Spleen (tissue), 11 donors: ENCODE data around the gene TLR1. TPM values are rescaled to one million over a fixed set of nuclear protein-coding genes. Genes with fewer than 3 reads are reported as not detected.
A peak's percentile ranks its signal among the peaks of the same experiment; 100 is the strongest.
"Not testable (repeated sequence)": the region's sequence is repeated elsewhere in the genome, so short reads cannot be mapped to it uniquely, and the experiment has no call there.

Experiments
- DNase-seq: peaks from one replicate; pipeline ENCODE4 v3.0.0-alpha.2; 2020
- H3K27ac ChIP-seq, 8 donors: fragments of 200-600 bp; sonication (generic) in 7 of 8; 1 replicate in 4 of 8; 2 replicates in 4 of 8; pipeline versions ENCODE4 v1.5.0 to v1.8.0; 2016 to 2021; ENCODE audit warnings: inconsistent platforms in 4 of 8, mild to moderate bottlenecking in 4 of 8, moderate library complexity in 1 of 8
- H3K27me3 ChIP-seq, 7 donors: fragments of 200-600 bp; sonication (generic) in 6 of 7; replicated peaks in 1 of 7; 1 replicate in 4 of 7; 2 replicates in 3 of 7; pipeline versions ENCODE4 v1.5.0 to v1.8.0; 2016 to 2021; ENCODE audit warnings: inconsistent platforms in 3 of 7, mild to moderate bottlenecking in 1 of 7
- H3K36me3 ChIP-seq, 6 donors: fragments of 200-600 bp; sonication (generic) in 5 of 6; 1 replicate in 4 of 6; 2 replicates in 2 of 6; pipeline versions ENCODE4 v1.5.0 to v1.8.0; 2016 to 2021; ENCODE audit warnings: inconsistent platforms in 2 of 6
- H3K4me1 ChIP-seq, 6 donors: fragments of 200-600 bp; sonication (generic) in 5 of 6; 1 replicate in 3 of 6; 2 replicates in 3 of 6; pipeline versions ENCODE4 v1.5.0 to v1.8.0; 2016 to 2021; ENCODE audit warnings: inconsistent platforms in 3 of 6
- H3K4me3 ChIP-seq, 8 donors: fragments of 200-600 bp; sonication (generic) in 7 of 8; 1 replicate in 4 of 8; 2 replicates in 4 of 8; pipeline versions ENCODE4 v1.5.0 to v1.8.0; 2016 to 2021; ENCODE audit warnings: inconsistent platforms in 4 of 8, mild to moderate bottlenecking in 4 of 8, moderate library complexity in 2 of 8
- H3K9me3 ChIP-seq, 8 donors: fragments of 200-600 bp; sonication (generic) in 7 of 8; 1 replicate in 4 of 8; 2 replicates in 4 of 8; pipeline versions ENCODE4 v1.5.0 to v1.8.0; 2016 to 2021; ENCODE audit warnings: inconsistent platforms in 4 of 8
- POLR2A ChIP-seq, 3 donors: fragments of 450-650 bp; IDR thresholded peaks; one replicate each; pipeline ENCODE4 v1.5.1; 2017; ENCODE audit warnings: antibody characterized with exemption in 3 of 3, mild to moderate bottlenecking in 1 of 3
- POLR2AphosphoS5 ChIP-seq, 3 donors: sonication (generic); formaldehyde crosslinking; IDR thresholded peaks; one replicate each; pipeline ENCODE4 v1.5.1; 2017; ENCODE audit warnings: antibody characterized with exemption in 3 of 3
- WGBS, 5 donors: extraction: QIAGEN DNeasy Blood & Tissue Kit in 3 of 5; methylation state at CpG; one replicate each; pipeline versions ENCODE4 v1.1.5 to v1.1.7; 2013 to 2018; 5-methylcytosine and 5-hydroxymethylcytosine counted together
- intact Hi-C: fragments of 100-400 bp; cut with DNase I; formaldehyde crosslinking; loops from one replicate; pipeline ENCODE4 v1.15.0; 2023; ENCODE audit warnings: low total_unique reads
- polyA plus RNA-seq, 3 donors: library from polyadenylated mRNA; stranded (reverse); fragments of 200-250 nt; gene quantifications; one replicate each; pipeline ENCODE4 v1.2.1, GENCODE V29; 2013
- total RNA-seq, 7 donors: library from RNA; depleted of rRNA in 3 of 7; stranded (reverse); fragments of >200 nt in 3 of 7; fragmentation: NEBNext Ultra II Directional in 4 of 7; extraction: Animal tissue kit (Norgen Biotek cat#: 25700) in 4 of 7; gene quantifications; one replicate each; pipeline versions ENCODE4 v1.1.0 to v1.2.1, GENCODE V29; 2016 to 2021
- TF ChIP-seq, protein P1 (sequence below), 11 experiments: fragments of 200-600 bp in 7 of 11; fragments of 450-650 bp in 4 of 11; sonication (generic) in 4 of 11; IDR thresholded peaks in 8 of 11; conservative IDR thresholded peaks in 3 of 11; 1 replicate in 7 of 11; 2 replicates in 4 of 11; pipeline versions ENCODE4 v1.4.0 to v1.8.0; 2016 to 2021; ENCODE audit warnings: antibody characterized with exemption in 11 of 11, inconsistent platforms in 4 of 11, mild to moderate bottlenecking in 1 of 11
- donor health status: healthy with polysubstance abuse.
- donor health status: DM: no; HTN: no; CAD: no; lungs with moderate emphysema.
- donor health status: DM: no; HTN: no; CAD: no.
- donor health status: Bipolar disorder and iron deficiency.
- donor health status: healthy.
- donor health status: DM: no; HTN: no; CAD: no.
- donor health status: DM: yes; HTN: yes; CAD: no.

TLR1 gene
- total and polyA plus RNA-seq, 10 donors, result 7.6 to 190 (median 94.7) TPM

DNA sequence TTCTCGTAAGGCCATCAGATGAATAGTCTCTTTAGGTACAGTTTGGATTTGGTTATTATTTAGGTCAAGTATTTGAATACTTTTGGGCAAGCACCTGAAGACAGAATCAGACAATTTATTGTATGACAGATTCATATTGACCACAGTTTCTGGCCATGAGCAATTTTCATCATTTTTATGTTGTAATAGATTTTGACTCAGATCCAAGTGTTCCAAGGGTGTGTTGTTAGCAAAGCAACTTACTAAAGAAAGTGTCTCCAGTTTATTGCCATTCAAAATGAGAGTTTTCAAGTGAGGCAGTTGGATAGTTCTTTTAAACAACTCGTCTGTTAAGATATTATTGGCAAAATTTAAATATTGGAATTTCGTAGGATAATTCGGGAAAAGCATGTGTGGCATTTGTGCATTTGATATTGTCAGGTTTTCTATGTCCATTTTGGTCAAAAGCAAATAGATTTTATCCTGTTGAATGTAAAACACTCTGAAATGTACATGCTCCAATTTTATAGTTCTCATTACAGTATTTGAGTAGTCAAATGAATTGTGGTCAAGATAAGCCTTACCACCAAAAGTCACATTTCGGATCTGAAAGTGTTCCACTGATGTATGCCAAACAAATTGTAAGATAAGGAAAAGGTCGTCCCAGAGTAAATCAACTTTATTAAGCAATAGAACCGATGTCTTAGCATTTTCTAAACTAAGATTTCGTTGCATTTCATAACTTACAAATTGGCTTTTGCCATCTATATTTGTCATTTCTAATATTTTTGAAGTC, 30.2 kb downstream of the TLR1 start:
- Histone ChIP-seq H3K27ac (no peak overlapping the region), H3K9me3 (peaks cover 0 to 36% (median 3%) of the 10 kb centered on the region in 8 donors), H3K4me3 (no peak overlapping the region), H3K27me3 (no peaks in the 10 kb centered on the region), H3K36me3 (peaks cover 0 to 51% (median 1%) of the 10 kb centered on the region in 6 donors), H3K4me1 (peaks cover 0 to 36% (median 4%) of the 10 kb centered on the region in 6 donors)
- intact Hi-C loops, result no loop called here
- no peak for DNase-seq
- no peak for TF ChIP-seq POLR2A (IDR thresholded peaks at IDR 0.05)
- no peak for TF ChIP-seq POLR2AphosphoS5 (IDR thresholded peaks at IDR 0.05)
- TF ChIP-seq, protein P1, sequence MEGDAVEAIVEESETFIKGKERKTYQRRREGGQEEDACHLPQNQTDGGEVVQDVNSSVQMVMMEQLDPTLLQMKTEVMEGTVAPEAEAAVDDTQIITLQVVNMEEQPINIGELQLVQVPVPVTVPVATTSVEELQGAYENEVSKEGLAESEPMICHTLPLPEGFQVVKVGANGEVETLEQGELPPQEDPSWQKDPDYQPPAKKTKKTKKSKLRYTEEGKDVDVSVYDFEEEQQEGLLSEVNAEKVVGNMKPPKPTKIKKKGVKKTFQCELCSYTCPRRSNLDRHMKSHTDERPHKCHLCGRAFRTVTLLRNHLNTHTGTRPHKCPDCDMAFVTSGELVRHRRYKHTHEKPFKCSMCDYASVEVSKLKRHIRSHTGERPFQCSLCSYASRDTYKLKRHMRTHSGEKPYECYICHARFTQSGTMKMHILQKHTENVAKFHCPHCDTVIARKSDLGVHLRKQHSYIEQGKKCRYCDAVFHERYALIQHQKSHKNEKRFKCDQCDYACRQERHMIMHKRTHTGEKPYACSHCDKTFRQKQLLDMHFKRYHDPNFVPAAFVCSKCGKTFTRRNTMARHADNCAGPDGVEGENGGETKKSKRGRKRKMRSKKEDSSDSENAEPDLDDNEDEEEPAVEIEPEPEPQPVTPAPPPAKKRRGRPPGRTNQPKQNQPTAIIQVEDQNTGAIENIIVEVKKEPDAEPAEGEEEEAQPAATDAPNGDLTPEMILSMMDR (IDR thresholded peaks at IDR 0.05 in 8 of 11, conservative IDR thresholded peaks at IDR 0.05 in 3 of 11), result no peak
- 79 to 94% (median 84%) methylated on average over 8 of the region's 8 CpGs for WGBS, 5 donors

- intact Hi-C loops, DNase-seq, H3K27me3 ChIP-seq, H3K4me3 ChIP-seq: not testable (repeated sequence)
- Histone ChIP-seq H3K9me3 (peaks cover 0 to 28% (median 2%) of the 10 kb centered on the region in 8 donors), H3K4me1 (peaks cover 0 to 40% (median 9%) of the 10 kb centered on the region in 6 donors), H3K36me3 (peaks cover 0 to 19% (median 0%) of the 10 kb centered on the region in 6 donors), H3K27ac (peak overlapping the region in 2 of 8 donors; percentile 47 to 76)
- WGBS, 5 donors, result 85 to 100% (median 92%) methylated on average over 2 of the region's 2 CpGs
Measured at GRCh38 chr4:38770281-38770680, 34.3 kb downstream of the TLR1 start.

GRCh38 chr4:38769857-38770256, 34.7 kb downstream of the TLR1 start:
- TF ChIP-seq, protein P1 (IDR thresholded peaks at IDR 0.05 in 8 of 11, conservative IDR thresholded peaks at IDR 0.05 in 3 of 11), result no peak
- no peak for TF ChIP-seq POLR2AphosphoS5 (IDR thresholded peaks at IDR 0.05)
- TF ChIP-seq POLR2A (IDR thresholded peaks at IDR 0.05), result no peak
- intact Hi-C loops, result no loop called here

DNA sequence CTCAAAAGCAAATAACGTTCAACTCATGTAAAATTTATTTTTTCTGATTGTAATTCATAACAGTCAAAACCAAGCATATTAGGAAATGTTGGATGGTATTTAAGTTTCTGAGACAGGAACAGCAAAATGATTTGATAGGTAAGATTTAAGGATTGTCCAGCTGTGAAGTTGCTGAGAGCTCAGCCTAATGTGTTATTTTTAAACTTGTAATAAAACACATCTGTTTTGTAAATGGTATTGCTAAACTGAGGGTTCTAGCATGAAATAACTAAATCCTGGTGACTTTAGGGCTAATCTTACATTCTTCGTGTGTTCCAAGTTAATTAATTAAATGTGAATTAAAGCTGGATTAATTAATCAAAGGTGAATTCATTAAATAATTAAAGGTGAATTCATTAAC, 35.1 kb downstream of the TLR1 start:
- Histone ChIP-seq H3K36me3 (peaks cover 0 to 11% (median 0%) of the 10 kb centered on the region in 6 donors), H3K27ac (peak overlapping the region in 6 of 8 donors; percentile 27 to 76 (median 65)), H3K27me3 (no peaks in the 10 kb centered on the region), H3K4me3 (no peak overlapping the region), H3K4me1 (peaks cover 0 to 43% (median 12%) of the 10 kb centered on the region in 6 donors), H3K9me3 (peaks cover 0 to 19% (median 1%) of the 10 kb centered on the region in 8 donors)
- DNase-seq, result no peak
- TF ChIP-seq, protein P1 (IDR thresholded peaks at IDR 0.05 in 8 of 11, conservative IDR thresholded peaks at IDR 0.05 in 3 of 11), result no peak
- no peak for TF ChIP-seq POLR2AphosphoS5 (IDR thresholded peaks at IDR 0.05)
- no peak for TF ChIP-seq POLR2A (IDR thresholded peaks at IDR 0.05)
- intact Hi-C loops, result no loop called here
- 34 to 63% (median 57%) methylated on average over 2 of the region's 2 CpGs for whole genome bisulfite sequencing, 5 donors

More at GRCh38 chr4:38769857-38770256, 34.7 kb downstream of the TLR1 start:
- Histone ChIP-seq H3K9me3 (peaks cover 0 to 24% (median 2%) of the 10 kb centered on the region in 8 donors), H3K27me3 (no peaks in the 10 kb centered on the region), H3K4me3 (no peak overlapping the region), H3K27ac (peak overlapping the region in 4 of 8 donors; percentile 47 to 76 (median 65)), H3K36me3 (peaks cover 0 to 15% (median 0%) of the 10 kb centered on the region in 6 donors), H3K4me1 (peaks cover 0 to 41% (median 9%) of the 10 kb centered on the region in 6 donors)
- DNase-seq, result no peak
- 76 to 87% (median 83%) methylated on average over 2 of the region's 2 CpGs for WGBS, 5 donors
